Measurements from ENCODE around the gene CNTNAP2.

Gene CNTNAP2

DNA sequence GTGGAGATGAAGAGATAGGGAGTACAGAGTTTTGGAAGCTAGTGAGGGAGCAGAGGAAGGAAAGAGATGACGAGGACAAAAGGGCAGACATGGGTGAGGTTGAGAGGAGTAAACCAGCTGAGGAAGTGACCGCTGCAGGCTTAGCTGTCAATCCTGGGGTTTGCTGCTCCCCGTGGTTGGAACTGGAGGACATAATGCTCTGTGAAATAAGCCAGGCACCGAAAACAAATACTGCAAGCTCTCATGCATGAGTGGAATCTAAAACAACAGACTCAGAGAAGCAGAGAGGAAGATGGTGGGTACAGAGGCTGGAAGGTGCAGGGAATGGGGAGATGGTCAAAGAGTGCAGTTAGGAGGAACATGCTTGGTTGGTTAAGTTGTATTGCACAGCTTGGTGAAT, 1991.8 kb downstream of the CNTNAP2 start:
- no peak for DNase-seq (ENCODE audit: low read depth, low spot score)
- TF ChIP-seq, protein P1, sequence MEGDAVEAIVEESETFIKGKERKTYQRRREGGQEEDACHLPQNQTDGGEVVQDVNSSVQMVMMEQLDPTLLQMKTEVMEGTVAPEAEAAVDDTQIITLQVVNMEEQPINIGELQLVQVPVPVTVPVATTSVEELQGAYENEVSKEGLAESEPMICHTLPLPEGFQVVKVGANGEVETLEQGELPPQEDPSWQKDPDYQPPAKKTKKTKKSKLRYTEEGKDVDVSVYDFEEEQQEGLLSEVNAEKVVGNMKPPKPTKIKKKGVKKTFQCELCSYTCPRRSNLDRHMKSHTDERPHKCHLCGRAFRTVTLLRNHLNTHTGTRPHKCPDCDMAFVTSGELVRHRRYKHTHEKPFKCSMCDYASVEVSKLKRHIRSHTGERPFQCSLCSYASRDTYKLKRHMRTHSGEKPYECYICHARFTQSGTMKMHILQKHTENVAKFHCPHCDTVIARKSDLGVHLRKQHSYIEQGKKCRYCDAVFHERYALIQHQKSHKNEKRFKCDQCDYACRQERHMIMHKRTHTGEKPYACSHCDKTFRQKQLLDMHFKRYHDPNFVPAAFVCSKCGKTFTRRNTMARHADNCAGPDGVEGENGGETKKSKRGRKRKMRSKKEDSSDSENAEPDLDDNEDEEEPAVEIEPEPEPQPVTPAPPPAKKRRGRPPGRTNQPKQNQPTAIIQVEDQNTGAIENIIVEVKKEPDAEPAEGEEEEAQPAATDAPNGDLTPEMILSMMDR (IDR thresholded peaks at IDR 0.05; ENCODE audit: low read depth, low read length): no peak
- H3K4me3 ChIP-seq (ENCODE audit: low read depth, low read length): no peak overlapping the region
- in situ Hi-C loops (cut with HindIII; ENCODE audit: low sequenced_read_pairs): no loop called here

DNA sequence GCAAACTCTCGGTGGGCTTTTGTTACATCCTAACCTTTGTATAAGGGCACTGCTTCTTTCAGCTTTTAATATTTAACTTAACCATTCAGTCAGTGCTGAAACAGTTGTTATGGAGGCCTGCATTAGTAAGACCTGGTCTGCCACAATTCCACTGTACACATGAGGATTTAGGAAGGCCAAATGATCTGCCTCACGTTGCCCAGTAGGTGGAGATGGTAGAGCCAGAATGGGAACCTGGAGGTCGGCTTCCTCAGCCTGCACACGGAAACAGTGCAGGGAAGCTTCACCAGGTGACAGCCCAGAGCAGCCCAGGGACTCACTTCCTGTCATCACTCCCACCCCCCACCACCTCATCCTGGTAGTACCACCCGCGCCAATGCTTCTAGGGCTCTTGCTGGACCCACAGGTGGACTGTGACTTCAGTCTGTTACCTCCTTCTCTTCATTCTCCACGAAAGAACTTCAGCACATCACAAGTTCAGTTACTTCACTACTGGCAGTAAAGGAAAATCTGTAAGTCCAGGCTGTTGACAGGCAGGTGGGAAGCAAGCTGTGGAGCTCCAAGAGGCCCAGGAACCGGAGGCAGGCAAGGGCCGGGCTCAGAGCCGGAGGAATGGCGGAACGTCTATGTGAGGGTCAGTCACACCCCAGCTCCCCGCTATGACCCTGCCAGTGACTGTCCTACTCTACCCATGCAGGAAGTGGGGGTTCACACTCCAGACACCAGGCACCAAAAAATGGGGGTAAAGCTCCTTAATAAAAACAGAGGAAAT, 1993.7 kb downstream of the CNTNAP2 start:
- in situ Hi-C loops (cut with HindIII; ENCODE audit: low sequenced_read_pairs): no loop called here
- H3K4me3 ChIP-seq (ENCODE audit: low read depth, low read length): no peak overlapping the region
- TF ChIP-seq, protein P1 (IDR thresholded peaks at IDR 0.05; ENCODE audit: low read depth, low read length): no peak
- no peak for DNase-seq (ENCODE audit: low read depth, low spot score)

DNA sequence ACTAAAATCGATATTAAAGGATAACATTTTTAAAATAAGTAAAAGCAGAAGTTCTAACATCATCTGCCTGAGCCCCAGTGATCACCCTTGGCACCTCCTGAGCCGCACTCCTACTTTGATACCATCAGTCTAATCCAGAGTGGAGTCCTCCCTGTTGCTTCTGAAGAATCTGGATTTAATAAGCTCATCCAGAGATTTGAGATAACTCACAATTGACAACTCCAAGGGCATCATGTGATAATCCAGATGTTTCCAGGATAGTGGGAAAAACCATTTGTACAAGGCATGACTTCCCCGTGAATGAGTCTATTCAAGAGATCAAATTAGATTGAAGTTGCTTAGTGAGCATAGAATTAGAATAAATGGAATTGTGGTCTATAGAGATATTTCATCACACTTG, 1998.2 kb downstream of the CNTNAP2 start:
- in situ Hi-C loops (cut with HindIII; ENCODE audit: low sequenced_read_pairs): no loop called here
- H3K4me3 ChIP-seq (ENCODE audit: low read depth, low read length): no peak overlapping the region
- no peak for DNase-seq (ENCODE audit: low read depth, low spot score)
- TF ChIP-seq, protein P1 (IDR thresholded peaks at IDR 0.05; ENCODE audit: low read depth, low read length): no peak

DNA sequence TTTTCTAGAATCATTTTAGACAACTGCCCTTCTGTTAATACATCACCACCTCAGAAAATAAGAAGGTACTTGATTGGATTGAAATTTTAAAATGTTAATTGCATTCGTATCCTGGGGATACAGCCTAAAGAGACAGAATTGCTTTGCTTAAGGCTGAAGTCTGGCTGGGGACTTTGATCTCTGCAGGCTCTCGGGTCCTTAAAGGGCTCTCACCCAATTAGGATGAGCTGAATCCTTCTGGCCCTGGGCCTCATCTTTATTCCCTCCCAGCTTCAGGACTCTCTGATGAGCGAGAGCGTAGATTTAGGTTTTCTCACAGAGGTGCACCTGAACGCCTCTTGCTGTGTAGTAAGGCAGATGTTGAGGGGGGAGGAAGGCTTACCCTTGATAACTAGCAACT, 1998.7 kb downstream of the CNTNAP2 start:
- TF ChIP-seq, protein P1 (IDR thresholded peaks at IDR 0.05; ENCODE audit: low read depth, low read length): no peak
- in situ Hi-C loops (cut with HindIII; ENCODE audit: low sequenced_read_pairs): no loop called here
- no peak overlapping the region for H3K4me3 ChIP-seq (ENCODE audit: low read depth, low read length)
- DNase-seq (ENCODE audit: low read depth, low spot score): no peak

DNA sequence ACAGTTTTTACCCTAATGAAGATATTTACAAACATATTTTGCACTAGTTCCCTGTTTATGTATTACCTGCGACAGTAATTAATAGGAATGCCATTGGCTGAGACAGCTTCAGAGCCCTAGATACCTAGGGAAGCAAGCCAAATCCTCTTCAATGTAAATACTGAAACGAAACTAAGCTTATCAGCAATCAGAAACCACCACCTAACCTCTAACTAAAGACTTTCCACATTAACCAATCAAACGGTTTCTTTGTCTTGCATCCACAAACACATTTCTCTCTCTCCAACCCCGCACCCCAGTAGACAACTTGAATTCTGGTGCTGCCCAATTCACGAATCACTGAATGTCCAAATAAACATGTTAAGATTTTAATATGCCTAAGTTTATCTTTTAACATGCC, 1999.6 kb downstream of the CNTNAP2 start:
- TF ChIP-seq, protein P1 (IDR thresholded peaks at IDR 0.05; ENCODE audit: low read depth, low read length): no peak
- DNase-seq (ENCODE audit: low read depth, low spot score): no peak
- H3K4me3 ChIP-seq (ENCODE audit: low read depth, low read length): no peak overlapping the region
- in situ Hi-C loops (cut with HindIII; ENCODE audit: low sequenced_read_pairs): no loop called here

DNA sequence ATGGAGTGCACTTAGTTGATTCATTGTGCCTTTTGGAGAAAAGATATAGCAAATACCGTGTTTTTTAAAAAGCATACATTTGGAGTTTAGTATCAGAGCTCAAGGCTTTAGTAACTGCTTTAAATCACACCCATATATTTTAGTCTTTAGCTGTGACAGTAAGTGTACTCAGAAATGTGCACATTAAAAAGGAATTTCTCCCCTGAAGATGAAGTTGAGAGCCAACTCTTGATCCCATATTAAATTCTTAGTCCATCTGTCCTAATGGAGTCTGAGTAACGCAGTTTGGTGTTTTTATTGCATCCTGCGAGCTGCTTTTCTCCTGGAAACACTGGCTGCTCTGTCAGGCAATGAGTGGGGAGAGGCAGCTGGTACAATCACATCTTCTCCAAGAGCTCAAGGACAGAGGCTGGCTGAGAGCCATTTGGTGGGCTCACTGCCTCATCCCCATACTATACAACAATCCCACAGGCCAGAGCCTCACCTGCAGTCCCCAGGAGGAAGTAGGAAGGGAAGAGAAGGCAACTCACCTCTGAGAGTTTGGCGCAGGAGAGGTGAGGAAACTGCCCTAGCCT, 2000.3 kb downstream of the CNTNAP2 start:
- no peak for DNase-seq (ENCODE audit: low read depth, low spot score)
- TF ChIP-seq, protein P1 (IDR thresholded peaks at IDR 0.05; ENCODE audit: low read depth, low read length): no peak
- in situ Hi-C loops (cut with HindIII; ENCODE audit: low sequenced_read_pairs): no loop called here
- H3K4me3 ChIP-seq (ENCODE audit: low read depth, low read length): no peak overlapping the region

Measured in astrocyte of the spinal cord (primary cell).